ENCODE measurements around the gene CDK5. TPM values are rescaled to one million over a fixed set of nuclear protein-coding genes. Genes with fewer than 3 reads are reported as not detected.
"Not testable (repeated sequence)": the region's sequence is repeated elsewhere in the genome, so short reads cannot be mapped to it uniquely, and the experiment has no call there.

Gene CDK5
- total RNA-seq, 2 experiments from 2014 or later, result 3.1 to 3.5 TPM

- peaks cover 20% of the 10 kb centered on the region for H3K36me3 Mint-ChIP-seq (ENCODE audit: low read depth)
- H3K27me3 Mint-ChIP-seq, result no peaks in the 10 kb centered on the region
- no peaks in the 10 kb centered on the region for H3K9me3 Mint-ChIP-seq
- no peaks in the 10 kb centered on the region for H3K9me3 ChIP-seq (ENCODE audit: control insufficient read depth in 1 of 2, insufficient read depth in 1 of 2, low read length in 2 of 2)
- ATAC-seq (ENCODE audit: poor library complexity), result no peak
- intact Hi-C loops (cut with DNase I, micrococcal nuclease), result no loop called here
- ChIA-PET CTCF (no interaction called here), POLR2A (no interaction called here)
- TF ChIP-seq CTCF (IDR thresholded peaks at IDR 0.05), result no peak
- no peaks in the 10 kb centered on the region for H3K4me1 Mint-ChIP-seq (ENCODE audit: low read depth)
- no peak overlapping the region for H3K27ac Mint-ChIP-seq
- H3K4me3 Mint-ChIP-seq, result no peak overlapping the region
- no peak overlapping the region for H3K27ac ChIP-seq (ENCODE audit: low read depth in 1 of 2, low read length in 2 of 2)
- H3K27me3 ChIP-seq (ENCODE audit: control insufficient read depth in 1 of 2, insufficient read depth in 2 of 2, low read length in 2 of 2), result no peaks in the 10 kb centered on the region
- H3K4me1 ChIP-seq (ENCODE audit: insufficient read depth, low read length), result no peaks in the 10 kb centered on the region
- no peak for DNase-seq
- H3K4me3 ChIP-seq (ENCODE audit: low read length), result no peak overlapping the region
- H3K36me3 ChIP-seq (ENCODE audit: insufficient read depth, low read length), result peaks cover 18% of the 10 kb centered on the region
Measured at GRCh38 chr7:151045262-151045661, 12.4 kb downstream of the CDK5 start.

GRCh38 chr7:151043959-151044358, 13.7 kb downstream of the CDK5 start:
- peaks cover 18% of the 10 kb centered on the region for H3K36me3 ChIP-seq (ENCODE audit: insufficient read depth, low read length)
- intact Hi-C loops (cut with DNase I, micrococcal nuclease), result no loop called here
- H3K27ac Mint-ChIP-seq, result no peak overlapping the region

DNA sequence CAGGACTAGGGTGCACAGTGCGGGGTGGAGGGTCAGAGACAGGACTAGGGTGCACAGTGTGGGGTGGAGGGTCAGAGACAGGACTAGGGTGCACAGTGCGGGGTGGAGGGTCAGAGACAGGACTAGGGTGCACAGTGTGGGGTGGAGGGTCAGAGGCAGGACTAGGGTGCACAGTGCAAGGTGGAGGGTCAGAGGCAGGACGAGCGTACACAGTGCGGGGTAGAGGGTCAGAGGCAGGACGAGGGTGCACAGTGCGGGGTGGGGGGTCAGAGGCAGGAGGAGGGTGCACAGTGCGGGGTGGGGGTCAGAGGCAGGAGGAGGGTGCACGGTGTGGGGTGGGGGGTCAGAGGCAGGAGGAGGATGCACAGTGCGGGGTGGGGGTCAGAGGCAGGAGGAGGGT, 14.2 kb downstream of the CDK5 start:
- H3K9me3 Mint-ChIP-seq; DNase-seq; POLR2A ChIA-PET; H3K4me1 Mint-ChIP-seq (ENCODE audit: low read depth); ATAC-seq (ENCODE audit: poor library complexity); CTCF ChIA-PET; H3K27ac Mint-ChIP-seq; intact Hi-C loops (cut with DNase I, micrococcal nuclease); H3K4me3 ChIP-seq (ENCODE audit: low read length); H3K9me3 ChIP-seq (ENCODE audit: control insufficient read depth in 1 of 2, insufficient read depth in 1 of 2, low read length in 2 of 2); H3K27ac ChIP-seq (ENCODE audit: low read depth in 1 of 2, low read length in 2 of 2); H3K4me1 ChIP-seq (ENCODE audit: insufficient read depth, low read length); H3K27me3 ChIP-seq (ENCODE audit: control insufficient read depth in 1 of 2, insufficient read depth in 2 of 2, low read length in 2 of 2); H3K27me3 Mint-ChIP-seq; H3K4me3 Mint-ChIP-seq: not testable (repeated sequence)
- peaks cover 18% of the 10 kb centered on the region for H3K36me3 ChIP-seq (ENCODE audit: insufficient read depth, low read length)
- H3K36me3 Mint-ChIP-seq (ENCODE audit: low read depth), result peaks cover 23% of the 10 kb centered on the region

More at GRCh38 chr7:151043959-151044358, 13.7 kb downstream of the CDK5 start:
- H3K27me3 Mint-ChIP-seq, result no peaks in the 10 kb centered on the region
- CTCF ChIA-PET, result no interaction called here
- POLR2A ChIA-PET, result no interaction called here
- H3K9me3 Mint-ChIP-seq, result no peaks in the 10 kb centered on the region
- Histone ChIP-seq H3K4me3 (ENCODE audit: low read length) (no peak overlapping the region), H3K9me3 (ENCODE audit: control insufficient read depth in 1 of 2, insufficient read depth in 1 of 2, low read length in 2 of 2) (no peaks in the 10 kb centered on the region), H3K4me1 (ENCODE audit: insufficient read depth, low read length) (peaks cover 8% of the 10 kb centered on the region), H3K27ac (ENCODE audit: low read depth in 1 of 2, low read length in 2 of 2) (no peak overlapping the region), H3K27me3 (ENCODE audit: control insufficient read depth in 1 of 2, insufficient read depth in 2 of 2, low read length in 2 of 2) (no peaks in the 10 kb centered on the region)
- no peak for TF ChIP-seq CTCF (IDR thresholded peaks at IDR 0.05)
- no peak overlapping the region for H3K4me3 Mint-ChIP-seq
- peaks cover 20% of the 10 kb centered on the region for H3K36me3 Mint-ChIP-seq (ENCODE audit: low read depth)
- DNase-seq (no peak), ATAC-seq (ENCODE audit: poor library complexity) (no peak)
- no peaks in the 10 kb centered on the region for H3K4me1 Mint-ChIP-seq (ENCODE audit: low read depth)

GRCh38 chr7:151040616-151041375, 16.9 kb downstream of the CDK5 start:
- Histone ChIP-seq H3K27ac (ENCODE audit: low read depth in 1 of 2, low read length in 2 of 2) (no peak overlapping the region), H3K27me3 (ENCODE audit: control insufficient read depth in 1 of 2, insufficient read depth in 2 of 2, low read length in 2 of 2) (no peaks in the 10 kb centered on the region), H3K4me3 (ENCODE audit: low read length) (no peak overlapping the region), H3K36me3 (ENCODE audit: insufficient read depth, low read length) (peaks cover 35% of the 10 kb centered on the region), H3K9me3 (ENCODE audit: control insufficient read depth in 1 of 2, insufficient read depth in 1 of 2, low read length in 2 of 2) (no peaks in the 10 kb centered on the region), H3K4me1 (ENCODE audit: insufficient read depth, low read length) (peaks cover 8% of the 10 kb centered on the region)
- intact Hi-C loops (cut with DNase I, micrococcal nuclease), result no loop called here
- Mint-ChIP-seq H3K4me1 (ENCODE audit: low read depth) (no peaks in the 10 kb centered on the region), H3K9me3 (no peaks in the 10 kb centered on the region), H3K27ac (no peak overlapping the region), H3K4me3 (no peak overlapping the region), H3K27me3 (no peaks in the 10 kb centered on the region), H3K36me3 (ENCODE audit: low read depth) (peaks cover 35% of the 10 kb centered on the region)
- TF ChIP-seq CTCF (IDR thresholded peaks at IDR 0.05), result no peak
- POLR2A ChIA-PET, result no interaction called here
- ATAC-seq (ENCODE audit: poor library complexity) (no peak), DNase-seq (no peak)
- CTCF ChIA-PET, result no interaction called here
